Esophagus (tissue), 2 donors: ENCODE data around the gene FOXJ3. TPM values are rescaled to one million over a fixed set of nuclear protein-coding genes. Genes with fewer than 3 reads are reported as not detected.

Experiments
- H3K27ac ChIP-seq, 2 donors: one replicate each; pipeline ENCODE4 v1.5.1; 2013; ENCODE audit warnings: low read depth in 2 of 2, mild to moderate bottlenecking in 2 of 2, inconsistent platforms in 1 of 2, low read length in 1 of 2, moderate library complexity in 1 of 2
- H3K27me3 ChIP-seq, 2 donors: one replicate each; pipeline ENCODE4 v1.6.1; 2013; ENCODE audit warnings: low read length in 2 of 2, control low read depth in 1 of 2, mild to moderate bottlenecking in 1 of 2; ENCODE audit not compliant: insufficient read depth in 2 of 2, control insufficient read depth in 1 of 2
- H3K36me3 ChIP-seq, 2 donors: one replicate each; pipeline ENCODE4 v1.6.1; 2013; ENCODE audit warnings: low read length in 1 of 2; ENCODE audit not compliant: control insufficient read depth in 2 of 2, insufficient read depth in 2 of 2
- H3K4me1 ChIP-seq, 2 donors: one replicate each; pipeline ENCODE4 v1.6.1; 2013; ENCODE audit warnings: low read length in 1 of 2; ENCODE audit not compliant: control insufficient read depth in 2 of 2, insufficient read depth in 2 of 2
- H3K4me3 ChIP-seq, 2 donors: one replicate each; pipeline ENCODE4 v1.5.1; 2013; ENCODE audit warnings: low read length in 2 of 2, mild to moderate bottlenecking in 2 of 2, low read depth in 1 of 2, moderate library complexity in 1 of 2
- H3K9me3 ChIP-seq, 2 donors: one replicate each; pipeline ENCODE4 v1.6.1; 2013; ENCODE audit warnings: mild to moderate bottlenecking in 2 of 2, low read depth in 1 of 2, low read length in 1 of 2, moderate library complexity in 1 of 2; ENCODE audit not compliant: control insufficient read depth in 2 of 2, insufficient read depth in 1 of 2
- WGBS, 2 donors: extraction: QIAGEN DNeasy Blood & Tissue Kit; methylation state at CpG; one replicate each; pipeline ENCODE4 v1.1.7; 2013; 5-methylcytosine and 5-hydroxymethylcytosine counted together
- polyA plus RNA-seq, 2 donors: library from polyadenylated mRNA; stranded (reverse); fragments of 200-250 nt; gene quantifications; one replicate each; pipeline ENCODE4 v1.2.3, GENCODE V29; 2013
- donor health status: healthy with polysubstance abuse.
- donor health status: Bipolar disorder and iron deficiency.

The FOXJ3 gene
- polyA plus RNA-seq, 2 donors: 7.0 to 8.8 TPM

GRCh38 chr1:42127767-42128166 lies 207.3 kb downstream of the FOXJ3 start:
- H3K4me1 ChIP-seq: no peaks in the 10 kb centered on the region
- H3K9me3 ChIP-seq: no peaks in the 10 kb centered on the region
- 86 to 90% methylated on average over 6 of the region's 6 CpGs for WGBS, 2 donors
- H3K4me3 ChIP-seq: no peak overlapping the region
- no peaks in the 10 kb centered on the region for H3K27me3 ChIP-seq
- H3K36me3 ChIP-seq: no peaks in the 10 kb centered on the region
- no peak overlapping the region for H3K27ac ChIP-seq

Other genes starting within 250 kb of the FOXJ3 start
- not detected for gene GUCA2B, start 181.8 kb downstream of the FOXJ3 start, polyA plus RNA-seq
- gene GUCA2A, start 170.5 kb downstream of the FOXJ3 start, polyA plus RNA-seq: not detected
- gene RIMKLA, start 45.6 kb upstream of the FOXJ3 start, polyA plus RNA-seq: under 1 TPM; 0.06 to 0.12 TPM
- under 1 TPM; 0.24 to 0.36 TPM for gene ZMYND12, start 120.8 kb upstream of the FOXJ3 start, polyA plus RNA-seq
- gene PPCS, start 121.3 kb upstream of the FOXJ3 start, polyA plus RNA-seq: 100 to 1,000 TPM in 1 of 2 donors, 10 to 100 TPM in 1; 68.4 to 157 TPM
- gene CCDC30, start 128.1 kb upstream of the FOXJ3 start, polyA plus RNA-seq: under 1 TPM; 0.35 to 0.88 TPM